Prostate gland (tissue), 2 donors: ENCODE data around the gene C1orf185. TPM values are rescaled to one million over a fixed set of nuclear protein-coding genes. Genes with fewer than 3 reads are reported as not detected.

ENCODE experiments used
- DNase-seq: peaks from one replicate; pipeline ENCODE4 v3.0.0-alpha.2; 2019; ENCODE audit warnings: low spot score
- H3K27ac ChIP-seq, 2 donors: fragments of 200-600 bp; sonication (generic); 2 replicates each; pipeline ENCODE4 v1.5.1; 2017 to 2019
- H3K27me3 ChIP-seq: fragments of 200-600 bp; sonication (generic); replicated peaks from 2 replicates; pipeline ENCODE4 v1.5.1; 2019; ENCODE audit not compliant: insufficient read depth
- H3K36me3 ChIP-seq, 2 donors: fragments of 200-600 bp; sonication (generic); 1 replicate in 1 of 2; 2 replicates in 1 of 2; pipeline versions ENCODE4 v1.5.1 to v1.8.1; 2017 to 2019
- H3K4me1 ChIP-seq: fragments of 200-600 bp; sonication (generic); replicated peaks from 2 replicates; pipeline ENCODE4 v1.5.1; 2019
- H3K4me3 ChIP-seq, 2 donors: fragments of 200-600 bp; sonication (generic); 2 replicates each; pipeline ENCODE4 v1.5.1; 2017 to 2019
- H3K9me3 ChIP-seq: fragments of 200-600 bp; sonication (generic); 2 replicates; pipeline ENCODE4 v1.5.1; 2017
- CTCF ChIP-seq, 4 experiments: fragments of 200-600 bp in 2 of 4; fragments of 450-650 bp in 2 of 4; sonication (generic) in 2 of 4; IDR thresholded peaks; 1 replicate in 3 of 4; 2 replicates in 1 of 4; pipeline ENCODE4 v1.5.1; 2016 to 2019; ENCODE audit warnings: antibody characterized with exemption in 4 of 4, mild to moderate bottlenecking in 2 of 4, moderate library complexity in 2 of 4
- POLR2A ChIP-seq: fragments of 450-650 bp; IDR thresholded peaks from one replicate; pipeline ENCODE4 v1.6.1; 2016; ENCODE audit warnings: antibody characterized with exemption, mild to moderate bottlenecking
- POLR2AphosphoS5 ChIP-seq: sonication (generic); formaldehyde crosslinking; IDR thresholded peaks from one replicate; pipeline ENCODE4 v1.6.1; 2017; ENCODE audit warnings: antibody characterized with exemption
- WGBS: methylation state at CpG from one replicate; pipeline ENCODE4 v1.1.5; 2018; 5-methylcytosine and 5-hydroxymethylcytosine counted together
- intact Hi-C: fragments of 100-400 bp; cut with DNase I; formaldehyde crosslinking; loops from one replicate; pipeline ENCODE4 v1.14.2; 2022
- total RNA-seq, 2 donors: library from RNA; depleted of rRNA; stranded (reverse); fragments of >200 nt; gene quantifications; one replicate each; pipeline ENCODE4 v1.1.0, GENCODE V29; 2016

C1orf185 gene
- total RNA-seq, 2 donors from 2014 or later, result not detected

GRCh38 chr1:51086496-51087271 is 15.3 kb upstream of the C1orf185 start:
- TF ChIP-seq POLR2A, result no peak
- TF ChIP-seq POLR2AphosphoS5, result no peak
- TF ChIP-seq CTCF (IDR thresholded peaks at IDR 0.05), result no peak
- 76% methylated on average over 3 of the region's 3 CpGs for WGBS
- DNase-seq, result no peak

GRCh38 chr1:51088474-51088873 is 13.6 kb upstream of the C1orf185 start:
- Histone ChIP-seq H3K27me3 (no peaks in the 10 kb centered on the region), H3K27ac (no peak overlapping the region), H3K4me3 (no peak overlapping the region), H3K36me3 (no peaks in the 10 kb centered on the region), H3K9me3 (no peaks in the 10 kb centered on the region), H3K4me1 (no peaks in the 10 kb centered on the region)
- intact Hi-C loops, result no loop called here
- TF ChIP-seq POLR2A, result no peak
- no peak for TF ChIP-seq POLR2AphosphoS5
- peak in 2 of 4 experiments; percentile 20 to 23 for TF ChIP-seq CTCF (IDR thresholded peaks at IDR 0.05)
- DNase-seq, result no peak
- WGBS, result 30% methylated on average over 1 of the region's 1 CpG

More at GRCh38 chr1:51086496-51087271, 15.3 kb upstream of the C1orf185 start:
- no peaks in the 10 kb centered on the region for H3K27me3 ChIP-seq
- no peaks in the 10 kb centered on the region for H3K36me3 ChIP-seq
- no peaks in the 10 kb centered on the region for H3K9me3 ChIP-seq
- no peaks in the 10 kb centered on the region for H3K4me1 ChIP-seq
- no peak overlapping the region for H3K4me3 ChIP-seq
- intact Hi-C loops, result no loop called here
- no peak overlapping the region for H3K27ac ChIP-seq

- no peaks in the 10 kb centered on the region for H3K27me3 ChIP-seq
- H3K27ac ChIP-seq, result no peak overlapping the region
- 24% methylated on average over 1 of the region's 1 CpG for WGBS
- no peak overlapping the region for H3K4me3 ChIP-seq
- no peaks in the 10 kb centered on the region for H3K4me1 ChIP-seq
- no peaks in the 10 kb centered on the region for H3K9me3 ChIP-seq
- no peak for DNase-seq
- intact Hi-C loops, result no loop called here
- no peaks in the 10 kb centered on the region for H3K36me3 ChIP-seq
- no peak for TF ChIP-seq POLR2A
- no peak for TF ChIP-seq POLR2AphosphoS5
- no peak for TF ChIP-seq CTCF (IDR thresholded peaks at IDR 0.05)
Measured at GRCh38 chr1:51093581-51093980, 8.4 kb upstream of the C1orf185 start.

GRCh38 chr1:51097171-51097570 is 4.9 kb upstream of the C1orf185 start:
- intact Hi-C loops, result no loop called here
- 91% methylated on average over 1 of the region's 1 CpG for WGBS
- no peak for DNase-seq

More at GRCh38 chr1:51097171-51097570, 4.9 kb upstream of the C1orf185 start:
- no peak overlapping the region for H3K27ac ChIP-seq
- no peak overlapping the region for H3K4me3 ChIP-seq
- H3K9me3 ChIP-seq, result no peaks in the 10 kb centered on the region
- H3K27me3 ChIP-seq, result no peaks in the 10 kb centered on the region
- no peak for TF ChIP-seq POLR2A
- TF ChIP-seq POLR2AphosphoS5, result no peak
- TF ChIP-seq CTCF (IDR thresholded peaks at IDR 0.05), result no peak
- no peaks in the 10 kb centered on the region for H3K4me1 ChIP-seq
- H3K36me3 ChIP-seq, result no peaks in the 10 kb centered on the region
